HEK293T (cell line): ENCODE results near the gene ACVR1B.

Experiments
- ARNT ChIP-seq: fragments of 450-650 bp; IDR thresholded peaks from 2 replicates; pipeline ENCODE4 v1.6.1; 2017; ENCODE audit warnings: mild to moderate bottlenecking
- BHLHE40 ChIP-seq: fragments of 450-650 bp; IDR thresholded peaks from 2 replicates; pipeline ENCODE4 v1.6.1; 2016; ENCODE audit warnings: mild to moderate bottlenecking, moderate library complexity, borderline replicate concordance
- CTBP1 ChIP-seq: fragments of 450-650 bp; IDR thresholded peaks from 2 replicates; pipeline ENCODE4 v1.6.1; 2016; ENCODE audit warnings: borderline replicate concordance
- ELF4 ChIP-seq: fragments of 450-650 bp; IDR thresholded peaks from 2 replicates; pipeline ENCODE4 v1.6.1; 2017; ENCODE audit warnings: antibody characterized with exemption
- FOXM1 ChIP-seq: fragments of 450-650 bp; IDR thresholded peaks from 2 replicates; pipeline ENCODE4 v1.6.1; 2017; ENCODE audit warnings: mild to moderate bottlenecking, borderline replicate concordance
- HDGF ChIP-seq: fragments of 450-650 bp; IDR thresholded peaks from 2 replicates; pipeline ENCODE4 v1.6.1; 2017; ENCODE audit warnings: antibody characterized with exemption, borderline replicate concordance
- LEF1 ChIP-seq: fragments of 450-650 bp; IDR thresholded peaks from 2 replicates; pipeline ENCODE4 v1.6.1; 2017; ENCODE audit warnings: mild to moderate bottlenecking, borderline replicate concordance
- SP1 ChIP-seq: fragments of 450-650 bp; IDR thresholded peaks from 2 replicates; pipeline ENCODE4 v1.6.1; 2017
- SUZ12 ChIP-seq: fragments of 450-650 bp; IDR thresholded peaks from 2 replicates; pipeline ENCODE4 v1.6.1; 2016; ENCODE audit warnings: mild to moderate bottlenecking

- TF ChIP-seq SP1 (no peak), HDGF (no peak), SUZ12 (no peak), CTBP1 (no peak), FOXM1 (no peak), ELF4 (no peak), BHLHE40 (no peak), ARNT (no peak), LEF1 (no peak)
These were observed 64.1 kb downstream of the ACVR1B start for GRCh38 chr12:52015532-52016041.
